SK-N-SH (cell line): ENCODE data around the gene C1orf50. TPM values are rescaled to one million over a fixed set of nuclear protein-coding genes. Genes with fewer than 3 reads are reported as not detected.

Experiments used
- CTCF ChIA-PET: fragments of 300-600, 350-600 bp; formaldehyde crosslinking; extraction: SDS; loops from one replicate; lab custom pipeline; 2021; lab: Yijun Ruan, JAX
- POLR2A ChIA-PET: fragments of 350-600 bp; sonication (Branson Sonifier 250); formaldehyde crosslinking; extraction: SDS; loops from one replicate; lab custom pipeline; 2020; ENCODE audit warnings: antibody characterized with exemption, inconsistent platforms; lab: Yijun Ruan, JAX
- DNase-seq: peaks from one replicate; pipeline ENCODE4 v3.0.0; 2012
- H2AFZ ChIP-seq: fragments of 200-600 bp; sonication (generic); 2 replicates; pipeline ENCODE4 v1.8.1; 2016; ENCODE audit warnings: antibody characterized with exemption, mild to moderate bottlenecking, low read depth
- H3F3A ChIP-seq: fragments of 200-600 bp; sonication (generic); replicated peaks from 2 replicates; pipeline ENCODE3; 2016; ENCODE audit warnings: antibody characterized with exemption, mild to moderate bottlenecking; ENCODE audit not compliant: insufficient read depth
- H3K27ac ChIP-seq, 2 experiments: fragments of 200-500 bp in 1 of 2; fragments of 200-600 bp in 1 of 2; sonication (Bioruptor generic) in 1 of 2; sonication (generic), shearing (Covaris generic) in 1 of 2; 2 replicates each; pipeline versions ENCODE4 v1.5.1 to v1.6.1; 2014 to 2016; ENCODE audit warnings: low read depth in 2 of 2, inconsistent platforms in 1 of 2, low read length in 1 of 2, mild to moderate bottlenecking in 1 of 2, mixed read lengths in 1 of 2
- H3K27me3 ChIP-seq: fragments of 200-600 bp; sonication (generic), shearing (Covaris generic); 2 replicates; pipeline ENCODE4 v1.6.1; 2016; ENCODE audit warnings: mixed run types; ENCODE audit not compliant: insufficient read depth
- H3K36me3 ChIP-seq, 2 experiments: fragments of 200-500 bp in 1 of 2; fragments of 200-600 bp in 1 of 2; sonication (Bioruptor generic) in 1 of 2; sonication (generic) in 1 of 2; replicated peaks in 1 of 2; 2 replicates each; pipeline versions ENCODE3 to v1.5.1; 2014 to 2016; ENCODE audit warnings: low read length in 1 of 2, mild to moderate bottlenecking in 1 of 2; ENCODE audit not compliant: insufficient read depth in 2 of 2, control insufficient read depth in 1 of 2
- H3K4me1 ChIP-seq, 2 experiments: fragments of 200-500 bp in 1 of 2; fragments of 200-600 bp in 1 of 2; sonication (Bioruptor generic) in 1 of 2; sonication (generic), shearing (Covaris generic) in 1 of 2; 2 replicates each; pipeline versions ENCODE4 v1.5.1 to v1.6.1; 2014 to 2016; ENCODE audit warnings: low read depth in 1 of 2, low read length in 1 of 2, mixed run types in 1 of 2; ENCODE audit not compliant: insufficient read depth in 2 of 2, control insufficient read depth in 1 of 2
- H3K4me2 ChIP-seq: fragments of 200-600 bp; sonication (generic), shearing (Covaris generic); 2 replicates; pipeline ENCODE4 v1.6.1; 2017; ENCODE audit warnings: mixed run types
- H3K4me3 ChIP-seq, 2 experiments: fragments of 200-500 bp in 1 of 2; fragments of 200-600 bp in 1 of 2; sonication (Bioruptor generic) in 1 of 2; sonication (generic), shearing (Covaris generic) in 1 of 2; 2 replicates each; pipeline versions ENCODE4 v1.5.1 to v1.8.1; 2014 to 2016; ENCODE audit warnings: low read depth in 2 of 2, inconsistent platforms in 1 of 2, low read length in 1 of 2, mild to moderate bottlenecking in 1 of 2, mixed read lengths in 1 of 2, moderate library complexity in 1 of 2
- H3K79me2 ChIP-seq: fragments of 200-600 bp; sonication (generic); 2 replicates; pipeline ENCODE4 v1.8.1; 2017; ENCODE audit warnings: mild to moderate bottlenecking; ENCODE audit not compliant: insufficient read depth
- H3K9ac ChIP-seq: fragments of 200-600 bp; sonication (generic); 2 replicates; pipeline ENCODE4 v1.6.1; 2017; ENCODE audit warnings: mixed run types
- H3K9me2 ChIP-seq: fragments of 200-600 bp; sonication (generic); 2 replicates; pipeline ENCODE4 v1.6.1; 2017; ENCODE audit warnings: mixed run types
- H3K9me3 ChIP-seq: fragments of 200-600 bp; sonication (generic); 2 replicates; pipeline ENCODE4 v1.6.1; 2017; ENCODE audit warnings: mixed run types, mild to moderate bottlenecking, moderate library complexity
- H4K20me1 ChIP-seq: fragments of 200-600 bp; sonication (generic); 2 replicates; pipeline ENCODE4 v1.6.1; 2017; ENCODE audit warnings: mild to moderate bottlenecking, mixed run types; ENCODE audit not compliant: insufficient read depth
- CHD2 ChIP-seq: fragments of 150-350 bp; IDR thresholded peaks from 2 replicates; pipeline ENCODE4 v1.6.1; 2018; ENCODE audit warnings: low read length; ENCODE audit not compliant: partially characterized antibody
- CTCF ChIP-seq: fragments of 200-600 bp; sonication (generic); IDR thresholded peaks from 2 replicates; pipeline ENCODE4 v1.6.1; 2017; ENCODE audit warnings: antibody characterized with exemption, mild to moderate bottlenecking, moderate library complexity
- ELF1 ChIP-seq: IDR thresholded peaks from 2 replicates; pipeline ENCODE4 v1.4.0; 2012
- EP300 ChIP-seq, 2 experiments: IDR thresholded peaks; 2 replicates each; pipeline versions ENCODE4 v1.4.0 to v1.6.1; 2012; ENCODE audit warnings: borderline replicate concordance in 1 of 2, low read depth in 1 of 2, low read length in 1 of 2
- FOXJ3 ChIP-seq: sonication (generic); formaldehyde crosslinking; IDR thresholded peaks from 2 replicates; pipeline ENCODE4 v1.5.1; 2020; ENCODE audit warnings: mild to moderate bottlenecking, missing genetic modification reagents
- FOXM1 ChIP-seq: IDR thresholded peaks from 2 replicates; pipeline ENCODE4 v1.4.0; 2012; ENCODE audit warnings: low read depth, mild to moderate bottlenecking
- GABPA ChIP-seq: IDR thresholded peaks from 2 replicates; pipeline ENCODE4 v1.4.0; 2012; ENCODE audit warnings: low read depth, mild to moderate bottlenecking
- MAX ChIP-seq: IDR thresholded peaks from 2 replicates; pipeline ENCODE4 v1.4.0; 2012; ENCODE audit warnings: low read depth
- MEF2A ChIP-seq: IDR thresholded peaks from 2 replicates; pipeline ENCODE4 v1.4.0; 2012; ENCODE audit warnings: low read depth, borderline replicate concordance
- MXI1 ChIP-seq: IDR thresholded peaks from 2 replicates; pipeline ENCODE4 v1.6.1; 2012; ENCODE audit warnings: mild to moderate bottlenecking, low read depth, low read length, improper control_type of control experiment
- NRF1 ChIP-seq: IDR thresholded peaks from 2 replicates; pipeline ENCODE4 v1.6.1; 2012; ENCODE audit warnings: low read depth, mild to moderate bottlenecking, low read length
- POLR2AphosphoS5 ChIP-seq: IDR thresholded peaks from 2 replicates; pipeline ENCODE4 v1.6.1; 2012; ENCODE audit warnings: low read depth, low read length
- RAD21 ChIP-seq: IDR thresholded peaks from 2 replicates; pipeline ENCODE4 v1.6.1; 2012; ENCODE audit warnings: mild to moderate bottlenecking, low read length
- RCOR1 ChIP-seq: fragments of 150-350 bp; IDR thresholded peaks from 2 replicates; pipeline ENCODE4 v1.6.1; 2017; ENCODE audit warnings: antibody characterized with exemption, low read length
- REST ChIP-seq: IDR thresholded peaks from 2 replicates; pipeline ENCODE4 v1.6.1; 2012; ENCODE audit warnings: mild to moderate bottlenecking, low read depth, low read length, moderate library complexity
- RFX5 ChIP-seq: IDR thresholded peaks from 2 replicates; pipeline ENCODE4 v1.6.1; 2012; ENCODE audit warnings: mild to moderate bottlenecking, improper control_type of control experiment, low read length
- RXRA ChIP-seq: IDR thresholded peaks from 2 replicates; pipeline ENCODE4 v1.4.0; 2012; ENCODE audit warnings: low read depth, mild to moderate bottlenecking, borderline replicate concordance
- SIN3A ChIP-seq: IDR thresholded peaks from 2 replicates; pipeline ENCODE4 v1.6.1; 2012; ENCODE audit warnings: low read depth, mild to moderate bottlenecking, low read length, moderate library complexity, borderline replicate concordance
- TAF1 ChIP-seq: IDR thresholded peaks from 2 replicates; pipeline ENCODE4 v1.6.1; 2012; ENCODE audit warnings: low read depth, mild to moderate bottlenecking, low read length, moderate library complexity, borderline replicate concordance
- TCF12 ChIP-seq: IDR thresholded peaks from 2 replicates; pipeline ENCODE4 v1.4.0; 2012
- YY1 ChIP-seq: IDR thresholded peaks from 2 replicates; pipeline ENCODE4 v1.4.0; 2012; ENCODE audit warnings: low read depth, mild to moderate bottlenecking
- WGBS: methylation state at CpG from one replicate; pipeline ENCODE4 v1.1.6; 2017; ENCODE audit warnings: low lambda C conversion rate; 5-methylcytosine and 5-hydroxymethylcytosine counted together
- polyA plus RNA-seq, 3 experiments: library from polyadenylated mRNA; depleted of rRNA; stranded (reverse); fragments of >200 nt; gene quantifications; 2 replicates each; pipeline ENCODE4 v1.2.3, GENCODE V29; 2012

The C1orf50 gene
- polyA plus RNA-seq, 1 of the 3 experiments (the other 2 are of a cell fraction), result 2.6 TPM

GRCh38 chr1:42758641-42759040, 8.4 kb upstream of the C1orf50 start:
- no peak overlapping the region for H3K4me2 ChIP-seq
- peaks cover 17% of the 10 kb centered on the region for H3K79me2 ChIP-seq
- 0 out of 2 replicates have a peak, but pooled peaks cover 1% of the 10 kb centered on the region for H4K20me1 ChIP-seq
- H3K27me3 ChIP-seq, result no peaks in the 10 kb centered on the region
- H2AFZ ChIP-seq, result no peak overlapping the region
- H3K9me2 ChIP-seq, result no peaks in the 10 kb centered on the region
- H3K9ac ChIP-seq, result no peak overlapping the region
- 94% methylated on average over 3 of the region's 3 CpGs for WGBS
- POLR2A ChIA-PET, result no interaction called here
- H3K9me3 ChIP-seq, result no peaks in the 10 kb centered on the region
- peaks cover 55 to 69% of the 10 kb centered on the region in 2 experiments for H3K36me3 ChIP-seq
- CTCF ChIA-PET, result interaction anchor here (0.8 to 2.9 kb wide), 8 partner anchors 10 to 610 kb away, joined by 3 to 17 read pairs (median 7); no protein-coding TSS in a partner anchor
- H3K27ac ChIP-seq, result no peak overlapping the region
- DNase-seq, result no peak
- H3F3A ChIP-seq, result peaks cover 3% of the 10 kb centered on the region
- H3K4me3 ChIP-seq, result no peak overlapping the region
- no peaks in the 10 kb centered on the region; a peak in 1 of 4 replicates for H3K4me1 ChIP-seq
- no peak for TF ChIP-seq MXI1
- TF ChIP-seq NRF1, result no peak
- no peak for TF ChIP-seq RCOR1
- no peak for TF ChIP-seq SIN3A
- no peak for TF ChIP-seq GABPA
- no peak for TF ChIP-seq CHD2
- no peak for TF ChIP-seq TCF12
- no peak for TF ChIP-seq MEF2A
- TF ChIP-seq TAF1, result no peak
- TF ChIP-seq, all 33 proteins: peak for 0

GRCh38 chr1:42759114-42759513, 7.9 kb upstream of the C1orf50 start:
- Histone ChIP-seq H3F3A (no peaks in the 10 kb centered on the region), H2AFZ (no peak overlapping the region), H3K27ac (no peak overlapping the region), H3K9me2 (no peaks in the 10 kb centered on the region), H3K4me1 (no peaks in the 10 kb centered on the region; a peak in 1 of 4 replicates), H3K79me2 (peaks cover 22% of the 10 kb centered on the region), H3K36me3 (peaks cover 53 to 64% of the 10 kb centered on the region in 2 experiments), H3K9me3 (no peaks in the 10 kb centered on the region), H3K9ac (no peak overlapping the region), H4K20me1 (peaks cover 6% of the 10 kb centered on the region; the same call in 1 of the 2 replicates), H3K4me2 (no peak overlapping the region), H3K4me3 (no peak overlapping the region), H3K27me3 (no peaks in the 10 kb centered on the region)
- no peak for DNase-seq
- POLR2A ChIA-PET, result no interaction called here
- TF ChIP-seq RCOR1 (no peak), RXRA (no peak), ELF1 (no peak), MAX (no peak), FOXJ3 (no peak), YY1 (no peak), RFX5 (no peak), RAD21 (no peak), SIN3A (no peak), REST (no peak), POLR2AphosphoS5 (no peak), FOXM1 (no peak), EP300 (IDR thresholded peaks at IDR 0.05; ENCODE audit: borderline replicate concordance in 1 of 2, low read depth in 1 of 2, low read length in 1 of 2) (no peak), NRF1 (no peak), CTCF (no peak), MEF2A (no peak)
- CTCF ChIA-PET, result interaction anchor here (0.8 to 2.9 kb wide), 8 partner anchors 10 to 611 kb away, joined by 3 to 17 read pairs (median 7); no protein-coding TSS in a partner anchor
- 92% methylated on average over 9 of the region's 9 CpGs for WGBS
